Right ventricle myocardium inferior (tissue), 1 donor: ENCODE data around the gene ULK4. TPM values are rescaled to one million over a fixed set of nuclear protein-coding genes. Genes with fewer than 3 reads are reported as not detected.

ENCODE experiments used
- ATAC-seq: fragments of 200-7000 bp; cut with Tn5 transposase; one replicate; pipeline ENCODE4 v1.9.1; 2020; ENCODE audit warnings: mild to moderate bottlenecking, moderate library complexity
- DNase-seq: peaks from one replicate; pipeline ENCODE4 v3.0.0; 2021; ENCODE audit errors: missing footprints
- intact Hi-C: fragments of 100-400 bp; cut with DNase I; formaldehyde crosslinking; loops from one replicate; pipeline ENCODE4 v1.11.0; 2022
- total RNA-seq: library from RNA; stranded (reverse); fragmentation: NEBNext Ultra II Directional; extraction: Animal tissue kit (Norgen Biotek cat#: 25700); gene quantifications from one replicate; pipeline ENCODE4 v1.2.1, GENCODE V29; 2021
- donor health status: DM: no; HTN: yes; CAD: no; lungs with severe emphysema.

ULK4 gene
- total RNA-seq, 1 donor from 2014 or later = 4.6 TPM

- intact Hi-C loops = no loop called here
- no peak for ATAC-seq
- no peak for DNase-seq
These were observed 637.8 kb downstream of the ULK4 start for GRCh38 chr3:41324156-41324475.

- intact Hi-C loops = no loop called here
- no peak for ATAC-seq
- no peak for DNase-seq
These were observed 638.3 kb downstream of the ULK4 start for GRCh38 chr3:41323467-41324155.

GRCh38 chr3:41321642-41321980, 640.3 kb downstream of the ULK4 start:
- ATAC-seq = no peak
- intact Hi-C loops = no loop called here
- no peak for DNase-seq

GRCh38 chr3:41320953-41321641, 640.8 kb downstream of the ULK4 start:
- DNase-seq (no peak), ATAC-seq (no peak)
- intact Hi-C loops = no loop called here

- ATAC-seq (no peak), DNase-seq (no peak)
- intact Hi-C loops = no loop called here
These were observed 643.4 kb downstream of the ULK4 start for GRCh38 chr3:41318520-41318919.

- ATAC-seq (no peak), DNase-seq (no peak)
- intact Hi-C loops = no loop called here
These were observed 644.2 kb downstream of the ULK4 start for GRCh38 chr3:41317718-41318117.

- intact Hi-C loops = no loop called here
- DNase-seq (no peak), ATAC-seq (no peak)
These were observed 644.6 kb downstream of the ULK4 start for GRCh38 chr3:41317298-41317697.

- intact Hi-C loops = no loop called here
- ATAC-seq (no peak), DNase-seq (no peak)
These were observed 646.8 kb downstream of the ULK4 start for GRCh38 chr3:41315126-41315525.

GRCh38 chr3:41308119-41308518, 653.8 kb downstream of the ULK4 start:
- DNase-seq (no peak), ATAC-seq (no peak)
- intact Hi-C loops = no loop called here

- intact Hi-C loops = no loop called here
- no peak for DNase-seq
- ATAC-seq = no peak
These were observed 654.8 kb downstream of the ULK4 start for GRCh38 chr3:41307065-41307464.

- intact Hi-C loops = no loop called here
- peak; percentile 75 for ATAC-seq
- DNase-seq = no peak
These were observed 657.3 kb downstream of the ULK4 start for GRCh38 chr3:41304593-41304992.

GRCh38 chr3:41302295-41302694, 659.6 kb downstream of the ULK4 start:
- intact Hi-C loops = no loop called here
- no peak for ATAC-seq

GRCh38 chr3:41301548-41301947, 660.4 kb downstream of the ULK4 start:
- intact Hi-C loops = no loop called here
- DNase-seq (no peak), ATAC-seq (no peak)

More at GRCh38 chr3:41302295-41302694, 659.6 kb downstream of the ULK4 start:
- no peak for DNase-seq

GRCh38 chr3:41299036-41299435, 662.9 kb downstream of the ULK4 start:
- ATAC-seq = no peak
- no peak for DNase-seq
- intact Hi-C loops = no loop called here

- DNase-seq (no peak), ATAC-seq (no peak)
- intact Hi-C loops = no loop called here
These were observed 664.2 kb downstream of the ULK4 start for GRCh38 chr3:41297750-41298149.

- intact Hi-C loops = no loop called here
- DNase-seq (no peak), ATAC-seq (no peak)
These were observed 665.3 kb downstream of the ULK4 start for GRCh38 chr3:41296556-41296955.

- intact Hi-C loops = no loop called here
- ATAC-seq (no peak), DNase-seq (no peak)
These were observed 666.2 kb downstream of the ULK4 start for GRCh38 chr3:41295740-41296139.

GRCh38 chr3:41293169-41293681, 668.7 kb downstream of the ULK4 start:
- ATAC-seq (no peak), DNase-seq (no peak)
- intact Hi-C loops = no loop called here

GRCh38 chr3:41290736-41291135, 671.2 kb downstream of the ULK4 start:
- DNase-seq (no peak), ATAC-seq (no peak)
- intact Hi-C loops = no loop called here

GRCh38 chr3:41290306-41290705, 671.6 kb downstream of the ULK4 start:
- intact Hi-C loops = no loop called here
- no peak for DNase-seq
- ATAC-seq = no peak

- intact Hi-C loops = no loop called here
- no peak for DNase-seq
- no peak for ATAC-seq
These were observed 673.1 kb downstream of the ULK4 start for GRCh38 chr3:41288785-41289184.
